MM.1S (cell line): Measurements from ENCODE around the gene UNC13A.

Experiments used
- DNase-seq: peaks from one replicate; pipeline ENCODE4 v3.0.0-alpha.2; 2015
- H2AFZ ChIP-seq: fragments of 300-600 bp; sonication (generic); 2 replicates; pipeline ENCODE4 v1.6.0; 2016; ENCODE audit warnings: antibody characterized with exemption, low read length
- H3F3A ChIP-seq: fragments of 300-600 bp; sonication (generic); 2 replicates; pipeline ENCODE4 v1.6.1; 2016; ENCODE audit warnings: mild to moderate bottlenecking, antibody characterized with exemption, low read length, moderate library complexity, mixed read lengths; ENCODE audit not compliant: insufficient read depth
- H3K27ac ChIP-seq: fragments of 300-600 bp; sonication (generic); 2 replicates; pipeline ENCODE4 v1.5.1; 2016; ENCODE audit warnings: mild to moderate bottlenecking, low read length
- H3K27me3 ChIP-seq: fragments of 300-600 bp; sonication (generic); replicated peaks from 2 replicates; pipeline ENCODE4 v1.6.0; 2016; ENCODE audit warnings: low read length; ENCODE audit not compliant: insufficient read depth
- H3K36me3 ChIP-seq: fragments of 300-600 bp; sonication (generic); replicated peaks from 2 replicates; pipeline ENCODE4 v1.6.1; 2016; ENCODE audit warnings: mild to moderate bottlenecking, low read length, mixed read lengths; ENCODE audit not compliant: insufficient read depth
- H3K4me1 ChIP-seq: fragments of 300-600 bp; sonication (generic); 2 replicates; pipeline ENCODE4 v1.6.1; 2016; ENCODE audit warnings: low read length, mixed read lengths
- H3K4me2 ChIP-seq: fragments of 300-600 bp; sonication (generic); 2 replicates; pipeline ENCODE4 v1.6.0; 2016; ENCODE audit warnings: low read depth, low read length
- H3K4me3 ChIP-seq: fragments of 300-600 bp; sonication (generic); 2 replicates; pipeline ENCODE4 v1.5.1; 2016; ENCODE audit warnings: low read length, mixed read lengths
- H3K79me2 ChIP-seq: fragments of 300-600 bp; sonication (generic); 2 replicates; pipeline ENCODE4 v1.6.1; 2016; ENCODE audit warnings: mixed run types, low read length, mixed read lengths
- H3K9ac ChIP-seq: fragments of 300-600 bp; sonication (generic); 2 replicates; pipeline ENCODE4 v1.6.1; 2016; ENCODE audit warnings: low read length, mixed read lengths
- H3K9me2 ChIP-seq: fragments of 300-600 bp; sonication (generic); replicated peaks from 2 replicates; pipeline ENCODE4 v1.6.1; 2016; ENCODE audit warnings: mild to moderate bottlenecking, low read length, mixed read lengths; ENCODE audit not compliant: insufficient read depth
- H3K9me3 ChIP-seq: fragments of 300-600 bp; sonication (generic); replicated peaks from 2 replicates; pipeline ENCODE4 v1.6.1; 2016; ENCODE audit warnings: mild to moderate bottlenecking, low read length, mixed read lengths; ENCODE audit not compliant: insufficient read depth
- H4K20me1 ChIP-seq: fragments of 300-600 bp; sonication (generic); 2 replicates; pipeline ENCODE4 v1.6.1; 2016; ENCODE audit warnings: mild to moderate bottlenecking, low read length, moderate library complexity, mixed read lengths; ENCODE audit not compliant: insufficient read depth
- EZH2 ChIP-seq: fragments of 300-600 bp; sonication (generic); optimal IDR thresholded peaks from 2 replicates; pipeline ENCODE3; 2017; ENCODE audit warnings: low read depth, mild to moderate bottlenecking, antibody characterized with exemption, low read length, mixed read lengths
- EZH2phosphoT487 ChIP-seq: fragments of 300-600 bp; sonication (generic); IDR thresholded peaks from 2 replicates; pipeline ENCODE4 v1.6.1; 2018; ENCODE audit warnings: antibody characterized with exemption, low read length
- TF ChIP-seq, protein P1 (sequence below): fragments of 300-600 bp; sonication (generic); IDR thresholded peaks from 2 replicates; pipeline ENCODE4 v1.5.1; 2016; ENCODE audit warnings: antibody characterized with exemption, low read length, mixed read lengths

Gene UNC13A

DNA sequence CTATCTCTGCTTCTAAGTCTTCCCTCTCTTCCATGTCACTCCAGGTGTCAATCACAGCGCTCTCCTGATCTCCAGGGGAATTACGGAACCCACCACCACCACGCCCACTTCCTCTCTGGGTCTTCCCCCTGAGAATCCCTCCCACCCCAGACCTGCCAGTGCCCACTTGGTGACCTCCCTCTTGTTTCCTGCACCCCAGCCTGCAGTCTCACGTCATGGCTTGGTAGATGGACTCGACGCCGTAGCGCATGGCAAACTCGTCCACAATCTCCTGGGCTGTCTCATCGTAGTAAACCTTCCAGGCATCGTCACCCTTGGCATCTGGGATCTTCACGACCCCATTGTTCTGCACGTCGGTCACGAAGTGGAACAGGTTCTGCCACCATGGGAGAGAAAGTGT, 47.0 kb downstream of the UNC13A start:
- Histone ChIP-seq H3F3A (no peaks in the 10 kb centered on the region), H3K4me3 (no peak overlapping the region), H3K9me3 (no peaks in the 10 kb centered on the region), H3K9me2 (no peaks in the 10 kb centered on the region), H3K27ac (no peak overlapping the region), H3K4me2 (no peak overlapping the region), H3K4me1 (no peaks in the 10 kb centered on the region), H3K36me3 (no peaks in the 10 kb centered on the region), H2AFZ (no peak overlapping the region), H3K27me3 (peaks cover 79% of the 10 kb centered on the region), H3K9ac (no peak overlapping the region), H3K79me2 (no peaks in the 10 kb centered on the region), H4K20me1 (no peaks in the 10 kb centered on the region)
- TF ChIP-seq, protein P1, sequence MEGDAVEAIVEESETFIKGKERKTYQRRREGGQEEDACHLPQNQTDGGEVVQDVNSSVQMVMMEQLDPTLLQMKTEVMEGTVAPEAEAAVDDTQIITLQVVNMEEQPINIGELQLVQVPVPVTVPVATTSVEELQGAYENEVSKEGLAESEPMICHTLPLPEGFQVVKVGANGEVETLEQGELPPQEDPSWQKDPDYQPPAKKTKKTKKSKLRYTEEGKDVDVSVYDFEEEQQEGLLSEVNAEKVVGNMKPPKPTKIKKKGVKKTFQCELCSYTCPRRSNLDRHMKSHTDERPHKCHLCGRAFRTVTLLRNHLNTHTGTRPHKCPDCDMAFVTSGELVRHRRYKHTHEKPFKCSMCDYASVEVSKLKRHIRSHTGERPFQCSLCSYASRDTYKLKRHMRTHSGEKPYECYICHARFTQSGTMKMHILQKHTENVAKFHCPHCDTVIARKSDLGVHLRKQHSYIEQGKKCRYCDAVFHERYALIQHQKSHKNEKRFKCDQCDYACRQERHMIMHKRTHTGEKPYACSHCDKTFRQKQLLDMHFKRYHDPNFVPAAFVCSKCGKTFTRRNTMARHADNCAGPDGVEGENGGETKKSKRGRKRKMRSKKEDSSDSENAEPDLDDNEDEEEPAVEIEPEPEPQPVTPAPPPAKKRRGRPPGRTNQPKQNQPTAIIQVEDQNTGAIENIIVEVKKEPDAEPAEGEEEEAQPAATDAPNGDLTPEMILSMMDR = no peak
- no peak for TF ChIP-seq EZH2
- no peak for TF ChIP-seq EZH2phosphoT487
- no peak for DNase-seq

DNA sequence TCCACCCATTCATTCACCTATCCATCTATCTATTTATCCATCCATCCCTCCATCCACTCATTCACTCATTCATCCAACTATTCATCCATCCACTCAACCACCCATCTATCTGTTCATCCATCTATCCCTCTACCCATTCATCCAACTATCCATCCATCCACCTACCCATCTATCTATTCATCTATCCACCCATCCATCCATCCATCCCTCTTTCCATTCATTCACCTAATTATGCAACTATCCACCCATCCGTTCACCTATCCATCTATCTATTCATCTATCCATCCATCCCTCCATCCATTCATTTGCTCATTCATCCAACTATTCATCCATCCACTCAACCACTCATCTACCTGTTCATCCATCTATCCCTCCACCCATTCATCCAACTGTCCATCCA, 54.5 kb downstream of the UNC13A start:
- Histone ChIP-seq H3K4me1 (no peaks in the 10 kb centered on the region), H3K4me2 (no peak overlapping the region), H3F3A (no peaks in the 10 kb centered on the region), H3K27ac (no peak overlapping the region), H4K20me1 (no peaks in the 10 kb centered on the region), H3K9me3 (no peaks in the 10 kb centered on the region), H2AFZ (no peak overlapping the region), H3K9ac (no peak overlapping the region), H3K9me2 (no peaks in the 10 kb centered on the region), H3K4me3 (no peak overlapping the region), H3K27me3 (peaks cover 71% of the 10 kb centered on the region), H3K79me2 (no peaks in the 10 kb centered on the region), H3K36me3 (no peaks in the 10 kb centered on the region)
- TF ChIP-seq EZH2phosphoT487 (no peak), EZH2 (no peak)
- TF ChIP-seq, protein P1 = no peak
- DNase-seq = no peak

DNA sequence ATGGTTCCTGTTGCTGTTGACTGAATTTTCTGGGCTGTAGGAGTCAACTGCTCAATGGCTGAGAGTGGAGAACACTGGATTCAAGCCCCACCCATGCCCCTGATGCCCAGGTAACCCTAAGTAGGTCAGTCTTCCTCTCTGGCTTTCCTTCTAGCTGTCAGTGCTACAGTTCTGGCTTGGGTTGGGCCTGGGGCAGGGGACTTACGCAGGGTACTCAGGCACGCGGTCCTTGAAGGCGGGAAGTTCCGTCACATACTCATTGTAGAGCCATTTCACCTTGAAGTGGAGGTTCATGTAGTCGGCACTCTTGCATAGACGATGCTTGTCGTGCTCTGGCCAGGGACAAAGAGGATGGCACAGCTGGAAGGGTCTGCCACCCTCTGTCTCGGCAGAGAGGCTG, 55.6 kb downstream of the UNC13A start:
- H3K9me3 ChIP-seq = no peaks in the 10 kb centered on the region
- H3K4me1 ChIP-seq = no peaks in the 10 kb centered on the region
- H3K36me3 ChIP-seq = no peaks in the 10 kb centered on the region
- no peak overlapping the region for H2AFZ ChIP-seq
- no peak overlapping the region for H3K27ac ChIP-seq
- no peaks in the 10 kb centered on the region for H3K9me2 ChIP-seq
- H3K9ac ChIP-seq = no peak overlapping the region
- no peak overlapping the region for H3K4me2 ChIP-seq
- H3K27me3 ChIP-seq = peaks cover 70% of the 10 kb centered on the region
- no peaks in the 10 kb centered on the region for H4K20me1 ChIP-seq
- no peak overlapping the region for H3K4me3 ChIP-seq
- H3K79me2 ChIP-seq = no peaks in the 10 kb centered on the region
- TF ChIP-seq, protein P1 = no peak
- no peak for DNase-seq
- H3F3A ChIP-seq = no peaks in the 10 kb centered on the region

DNA sequence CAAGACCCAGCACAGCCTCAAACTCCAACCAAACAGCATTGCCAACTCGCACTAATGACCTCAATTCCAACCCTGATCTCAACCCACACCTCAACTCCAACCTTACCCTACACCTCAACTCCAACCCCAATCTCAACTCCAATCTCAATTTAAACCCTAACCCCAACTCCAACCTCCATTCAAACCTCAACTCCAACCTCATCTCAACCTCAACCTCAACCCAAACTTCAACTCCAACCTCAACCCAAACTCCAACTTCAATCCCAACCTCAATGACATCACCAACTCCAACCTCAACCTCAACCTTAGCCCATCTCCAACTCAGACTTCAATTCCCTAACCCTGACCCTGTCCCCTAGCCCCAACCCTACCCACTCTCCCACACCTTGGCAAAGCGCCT, 58.4 kb downstream of the UNC13A start:
- no peaks in the 10 kb centered on the region for H3K36me3 ChIP-seq

More for the DNA sequence above, 58.4 kb downstream of the UNC13A start:
- H2AFZ ChIP-seq = no peak overlapping the region
- no peak overlapping the region for H3K4me2 ChIP-seq
- H3K4me3 ChIP-seq = no peak overlapping the region
- H3K27ac ChIP-seq = no peak overlapping the region
- no peaks in the 10 kb centered on the region for H3K9me2 ChIP-seq
- peaks cover 57% of the 10 kb centered on the region for H3K27me3 ChIP-seq
- H3K79me2 ChIP-seq = no peaks in the 10 kb centered on the region
- H4K20me1 ChIP-seq = no peaks in the 10 kb centered on the region
- TF ChIP-seq, protein P1 = no peak
- TF ChIP-seq EZH2 = no peak
- H3K9ac ChIP-seq = no peak overlapping the region
- no peaks in the 10 kb centered on the region for H3K9me3 ChIP-seq
- H3F3A ChIP-seq = no peaks in the 10 kb centered on the region
- DNase-seq = no peak
- H3K4me1 ChIP-seq = no peaks in the 10 kb centered on the region
